Activated CD4-positive, alpha-beta T cell treated with anti-CD3 and anti-CD28 coated beads for 36 hours (primary cell): ENCODE data around the gene RAPGEF4. TPM values are rescaled to one million over a fixed set of nuclear protein-coding genes. Genes with fewer than 3 reads are reported as not detected.

Experiments used
- ATAC-seq: fragments of 200-7000 bp; cut with Tn5 transposase; one replicate; pipeline ENCODE4 v1.10.0; 2021; ENCODE audit warnings: mild to moderate bottlenecking, moderate library complexity
- CTCF ChIA-PET: fragments of 350-600 bp; sonication (Branson Sonifier 250); formaldehyde crosslinking; loops from one replicate; lab custom pipeline; 2021; ENCODE audit warnings: antibody characterized with exemption; lab: Charles Lee
- POLR2A ChIA-PET: fragments of 350-600 bp; sonication (Branson Sonifier 250); formaldehyde crosslinking; loops from one replicate; lab custom pipeline; 2021; ENCODE audit warnings: antibody characterized with exemption, inconsistent platforms; lab: Charles Lee
- DNase-seq: peaks from one replicate; pipeline ENCODE4 v3.0.0-alpha.2; 2020
- H3K27ac Mint-ChIP-seq: one replicate; pipeline ENCODE4 v1.8.0; 2021; ENCODE audit warnings: mixed read lengths
- H3K27me3 Mint-ChIP-seq: one replicate; pipeline ENCODE4 v1.8.0; 2021; ENCODE audit warnings: mixed read lengths
- H3K36me3 Mint-ChIP-seq: one replicate; pipeline ENCODE4 v1.8.0; 2021; ENCODE audit warnings: low read depth, mixed read lengths
- H3K4me1 Mint-ChIP-seq: one replicate; pipeline ENCODE4 v1.8.0; 2021; ENCODE audit warnings: mixed read lengths
- H3K4me3 Mint-ChIP-seq: one replicate; pipeline ENCODE4 v1.8.0; 2021; ENCODE audit warnings: mild to moderate bottlenecking, moderate library complexity, mixed read lengths
- H3K9me3 Mint-ChIP-seq: one replicate; pipeline ENCODE4 v1.8.0; 2021; ENCODE audit warnings: low read depth, mixed read lengths
- intact Hi-C, 2 experiments: fragments of 100-400 bp; cut with DNase I in 1 of 2; cut with micrococcal nuclease in 1 of 2; formaldehyde crosslinking; loops; one replicate each; pipeline versions ENCODE4 v1.14.2 to v1.15.1; 2022 to 2024; cut with DNase I, micrococcal nuclease
- total RNA-seq, 2 experiments: library from RNA; stranded (reverse); gene quantifications; one replicate each; pipeline ENCODE4 v1.2.3, GENCODE V29; 2021

RAPGEF4 gene
- total RNA-seq, 2 experiments from 2014 or later = 0.28 to 0.50 TPM

DNA sequence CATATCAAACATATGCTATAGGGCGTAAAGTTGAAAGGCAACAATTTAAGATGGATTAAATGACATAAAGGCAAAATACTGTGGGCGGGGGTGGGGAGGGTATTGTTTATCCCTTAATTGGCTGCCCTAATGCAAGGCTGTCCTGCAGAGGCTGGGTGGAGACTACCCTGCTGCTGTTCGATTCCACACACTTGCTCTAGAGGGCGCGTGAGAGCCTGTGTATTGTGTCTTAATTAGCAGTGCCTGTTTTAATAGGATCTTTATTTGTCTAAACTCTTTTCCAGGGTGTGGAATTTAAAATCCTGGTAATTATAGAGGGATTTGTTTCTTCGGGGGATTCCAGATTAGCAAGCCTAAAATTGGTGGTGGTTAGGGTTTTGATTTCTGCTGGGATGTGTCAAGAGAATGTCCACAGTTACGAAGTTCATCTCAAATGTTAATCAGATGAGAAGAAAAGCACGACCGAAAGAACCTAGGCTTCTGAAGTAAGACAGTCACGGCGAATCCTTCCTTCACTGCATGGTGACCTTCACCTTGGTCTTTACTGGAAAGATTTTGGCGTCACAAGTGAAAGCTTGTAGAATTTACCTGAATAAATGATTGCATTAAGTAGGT lies 236.5 kb downstream of the RAPGEF4 start:
- ChIA-PET POLR2A (no interaction called here), CTCF (interaction anchor here (0.6 to 2.4 kb wide), 12 partner anchors 14 to 247 kb away, joined by 3 to 10 read pairs (median 3); no protein-coding TSS in a partner anchor)
- peak; percentile 71 for DNase-seq
- H3K27ac Mint-ChIP-seq = no peak overlapping the region
- no peaks in the 10 kb centered on the region for H3K27me3 Mint-ChIP-seq
- peaks cover 34% of the 10 kb centered on the region for H3K4me1 Mint-ChIP-seq
- H3K4me3 Mint-ChIP-seq = no peak overlapping the region
- H3K9me3 Mint-ChIP-seq = no peaks in the 10 kb centered on the region
- ATAC-seq = peak; percentile 73
- intact Hi-C loops = loop anchor here in 1 of 2 experiments (2.0 to 5.0 kb wide), 2 partner anchors 180 to 239 kb away; no protein-coding TSS in a partner anchor
- H3K36me3 Mint-ChIP-seq = no peaks in the 10 kb centered on the region

DNA sequence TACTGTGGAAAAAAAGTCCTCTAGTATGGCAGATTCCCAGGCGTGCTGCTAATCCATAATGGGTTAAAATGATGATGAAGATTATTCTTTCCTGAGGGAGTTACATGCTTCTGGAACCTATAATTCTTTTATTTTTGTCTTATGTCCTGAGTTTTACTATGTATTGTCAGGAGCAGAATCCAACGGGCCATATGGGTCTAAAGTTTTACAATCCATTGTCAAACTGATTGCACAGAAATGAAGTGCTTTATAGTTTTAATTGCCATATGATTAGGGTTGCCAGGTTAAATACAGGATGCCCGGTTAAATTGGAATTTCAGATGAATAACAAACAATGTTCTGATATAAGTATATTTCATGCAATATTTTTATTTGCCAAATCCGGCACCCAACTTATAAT lies 239.1 kb downstream of the RAPGEF4 start:
- peaks cover 2% of the 10 kb centered on the region for H3K27me3 Mint-ChIP-seq
- ChIA-PET POLR2A (no interaction called here), CTCF (no interaction called here)
- intact Hi-C loops = loop anchor here in 1 of 2 experiments (5.0 kb wide), 1 partner anchor 178 kb away; no protein-coding TSS in a partner anchor
- DNase-seq (no peak), ATAC-seq (no peak)
- H3K27ac Mint-ChIP-seq = no peak overlapping the region
- H3K9me3 Mint-ChIP-seq = no peaks in the 10 kb centered on the region
- no peaks in the 10 kb centered on the region for H3K36me3 Mint-ChIP-seq
- peaks cover 31% of the 10 kb centered on the region for H3K4me1 Mint-ChIP-seq
- no peak overlapping the region for H3K4me3 Mint-ChIP-seq

DNA sequence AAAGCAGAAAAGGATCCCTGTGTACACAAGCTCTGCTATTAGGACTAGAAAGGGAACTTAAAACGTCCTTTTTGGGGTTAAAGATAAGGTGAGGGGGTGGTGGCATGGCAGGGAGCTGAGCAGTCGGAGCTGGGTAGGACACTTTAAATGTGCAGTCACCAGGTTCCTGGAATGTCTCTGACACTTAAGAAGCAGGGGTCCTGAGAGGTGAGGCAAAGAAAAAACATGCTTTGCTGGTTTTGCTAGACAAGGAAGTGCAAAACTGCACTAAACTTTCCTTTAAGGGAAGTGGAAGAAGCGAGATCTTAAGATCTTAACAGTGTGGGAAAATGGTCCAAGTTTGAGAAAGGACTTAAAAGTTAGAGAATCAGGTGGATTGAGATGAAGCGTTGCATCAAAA lies 240.5 kb downstream of the RAPGEF4 start:
- no peak for DNase-seq
- Mint-ChIP-seq H3K9me3 (no peaks in the 10 kb centered on the region), H3K4me1 (peaks cover 17% of the 10 kb centered on the region), H3K4me3 (no peak overlapping the region), H3K27ac (no peak overlapping the region), H3K27me3 (peaks cover 7% of the 10 kb centered on the region), H3K36me3 (no peaks in the 10 kb centered on the region)
- no peak for ATAC-seq
- POLR2A ChIA-PET = no interaction called here
- intact Hi-C loops = no loop called here
- CTCF ChIA-PET = interaction anchor here (0.6 to 1.3 kb wide), 3 partner anchors 10 to 204 kb away, joined by 3 read pairs; no protein-coding TSS in a partner anchor

DNA sequence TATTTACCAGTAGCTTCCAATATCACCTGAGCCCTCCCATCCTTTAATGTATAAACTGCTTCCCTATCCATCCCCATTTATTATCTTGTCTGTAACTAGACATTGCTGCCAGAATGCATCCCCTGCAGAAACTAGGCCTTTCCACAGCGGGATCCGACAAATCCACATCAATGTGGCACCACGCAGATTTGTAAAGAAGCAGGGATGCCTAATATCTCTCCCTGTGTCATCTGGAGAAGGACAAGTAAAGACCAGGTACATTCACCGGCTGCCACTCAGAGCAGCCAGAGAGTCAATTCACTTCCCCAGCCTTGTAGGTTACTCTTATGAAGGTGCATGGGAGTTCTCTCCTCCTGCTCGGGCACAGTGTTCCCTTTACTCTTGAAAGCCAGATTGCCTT lies 241.2 kb downstream of the RAPGEF4 start:
- Mint-ChIP-seq H3K36me3 (no peaks in the 10 kb centered on the region), H3K4me1 (peaks cover 10% of the 10 kb centered on the region), H3K4me3 (no peak overlapping the region), H3K27me3 (peaks cover 7% of the 10 kb centered on the region), H3K9me3 (no peaks in the 10 kb centered on the region), H3K27ac (no peak overlapping the region)
- intact Hi-C loops = no loop called here
- DNase-seq (no peak), ATAC-seq (no peak)
- ChIA-PET CTCF (interaction anchor here (1.3 kb wide), 1 partner anchor 25 kb away, joined by 3 read pairs; no protein-coding TSS in a partner anchor), POLR2A (no interaction called here)

DNA sequence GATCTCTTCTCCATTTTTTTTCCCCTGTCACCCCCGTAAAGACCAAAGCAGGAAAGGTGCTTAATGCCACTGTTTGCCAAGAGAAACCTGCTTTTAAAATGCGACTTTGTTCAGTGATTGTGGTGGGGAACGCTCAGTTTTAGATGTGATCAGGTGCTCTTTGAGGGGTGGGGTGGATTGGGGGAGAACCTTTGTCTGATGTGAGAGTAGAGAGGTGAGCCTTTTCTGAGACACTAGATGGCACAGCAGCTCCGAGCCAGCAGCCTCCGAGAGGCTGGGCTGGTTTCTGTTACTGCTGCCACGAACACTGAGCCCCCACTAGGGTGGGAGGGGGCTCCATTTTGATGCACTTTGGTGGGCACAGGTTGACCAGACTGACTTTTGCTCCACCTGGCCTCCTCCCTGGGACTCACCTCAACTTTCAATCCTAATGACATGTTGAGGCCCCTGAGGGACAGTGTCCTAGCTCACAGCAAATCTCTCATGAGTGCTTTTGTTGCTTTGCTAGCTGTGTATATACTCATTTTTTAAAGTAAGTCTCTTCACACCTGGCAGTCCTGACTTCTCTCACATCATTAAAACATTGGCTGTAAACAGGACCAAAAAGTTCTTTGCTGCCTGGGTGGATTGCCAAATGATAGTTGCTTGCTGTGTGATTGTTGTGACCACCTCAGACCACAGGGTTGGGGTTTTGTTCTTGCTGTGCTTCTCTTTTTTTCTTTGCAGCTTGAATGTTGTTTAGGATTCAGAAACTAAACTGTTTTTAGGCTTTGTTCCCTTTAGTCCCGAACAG lies 241.8 kb downstream of the RAPGEF4 start:
- Mint-ChIP-seq H3K36me3 (no peaks in the 10 kb centered on the region), H3K9me3 (no peaks in the 10 kb centered on the region), H3K4me3 (no peak overlapping the region), H3K27me3 (peaks cover 7% of the 10 kb centered on the region), H3K27ac (no peak overlapping the region), H3K4me1 (peaks cover 8% of the 10 kb centered on the region)
- DNase-seq (peak; percentile 10), ATAC-seq (peak; percentile 58)
- ChIA-PET CTCF (interaction anchor here (0.7 to 1.3 kb wide), 2 partner anchors 25 to 1556 kb away, joined by 3 to 4 read pairs; no protein-coding TSS in a partner anchor), POLR2A (no interaction called here)
- intact Hi-C loops = no loop called here

DNA sequence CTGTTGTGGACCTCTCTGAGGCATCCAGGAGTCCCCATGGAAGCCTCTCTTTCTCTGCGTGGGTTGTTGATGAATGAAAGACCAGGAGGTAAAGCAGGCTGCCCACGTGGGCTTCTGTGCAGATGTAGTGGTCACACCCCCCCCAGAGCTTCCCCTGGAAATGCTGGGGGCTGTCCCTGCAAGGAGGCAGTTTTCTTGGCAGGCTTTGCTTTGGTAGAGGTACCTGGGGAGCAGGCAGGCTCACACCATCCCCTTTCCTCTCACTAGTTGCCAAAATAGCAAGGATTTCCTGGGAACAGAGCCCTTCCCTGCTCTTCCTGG lies 242.4 kb downstream of the RAPGEF4 start:
- DNase-seq (peak; percentile 9), ATAC-seq (no peak)
- ChIA-PET POLR2A (no interaction called here), CTCF (interaction anchor here (0.7 kb wide), 1 partner anchor 1556 kb away, joined by 4 read pairs; no protein-coding TSS in a partner anchor)
- H3K4me3 Mint-ChIP-seq = no peak overlapping the region
- peaks cover 8% of the 10 kb centered on the region for H3K4me1 Mint-ChIP-seq
- H3K27me3 Mint-ChIP-seq = peaks cover 7% of the 10 kb centered on the region
- intact Hi-C loops = no loop called here
- no peak overlapping the region for H3K27ac Mint-ChIP-seq
- no peaks in the 10 kb centered on the region for H3K9me3 Mint-ChIP-seq
- H3K36me3 Mint-ChIP-seq = no peaks in the 10 kb centered on the region

DNA sequence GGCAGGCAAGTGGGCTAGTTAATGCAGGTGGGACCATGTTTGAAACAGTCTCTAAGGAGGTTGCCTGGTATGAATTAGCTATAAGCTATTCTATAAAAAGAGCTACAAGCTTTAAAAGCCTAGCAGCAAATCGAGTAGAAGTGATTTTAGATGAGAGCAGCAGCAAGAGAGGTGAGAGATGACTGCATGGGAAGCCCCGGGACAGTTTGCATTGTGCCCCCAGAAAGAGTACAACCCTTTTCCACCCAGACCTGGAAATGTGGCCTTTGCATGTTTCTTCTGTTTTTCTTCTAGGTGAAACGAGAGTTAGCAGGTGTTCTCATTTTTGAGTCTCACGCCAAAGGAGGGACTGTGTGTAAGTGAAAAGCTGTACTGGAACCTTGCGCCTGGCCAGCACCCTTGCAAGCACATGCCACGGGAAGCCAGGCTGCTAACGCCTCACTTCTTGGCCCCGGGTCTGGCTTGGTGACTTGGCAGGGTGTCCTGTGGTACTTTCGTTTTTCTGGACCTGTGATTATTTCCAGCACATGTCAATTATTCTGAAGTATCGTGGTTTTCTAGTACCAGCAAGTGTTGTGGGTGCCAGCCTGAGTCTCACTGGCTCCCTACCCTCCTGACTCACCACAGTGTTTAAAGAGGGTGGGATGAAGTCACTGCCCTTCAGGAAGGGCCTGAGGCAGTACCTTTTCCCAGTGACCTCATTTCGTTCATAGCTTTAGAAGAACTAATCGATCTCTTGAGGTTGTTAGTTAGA lies 249.7 kb downstream of the RAPGEF4 start:
- Mint-ChIP-seq H3K9me3 (no peaks in the 10 kb centered on the region), H3K27ac (peak overlapping the region; percentile 1), H3K4me3 (no peak overlapping the region), H3K36me3 (no peaks in the 10 kb centered on the region), H3K27me3 (peaks cover 5% of the 10 kb centered on the region), H3K4me1 (peaks cover 12% of the 10 kb centered on the region)
- peak; percentile 77 for ATAC-seq
- intact Hi-C loops = no loop called here
- ChIA-PET POLR2A (no interaction called here), CTCF (interaction anchor here (0.6 to 2.1 kb wide), 4 partner anchors 15 to 139 kb away, joined by 3 to 6 read pairs (median 3); no protein-coding TSS in a partner anchor)
- peak; percentile 23 for DNase-seq

DNA sequence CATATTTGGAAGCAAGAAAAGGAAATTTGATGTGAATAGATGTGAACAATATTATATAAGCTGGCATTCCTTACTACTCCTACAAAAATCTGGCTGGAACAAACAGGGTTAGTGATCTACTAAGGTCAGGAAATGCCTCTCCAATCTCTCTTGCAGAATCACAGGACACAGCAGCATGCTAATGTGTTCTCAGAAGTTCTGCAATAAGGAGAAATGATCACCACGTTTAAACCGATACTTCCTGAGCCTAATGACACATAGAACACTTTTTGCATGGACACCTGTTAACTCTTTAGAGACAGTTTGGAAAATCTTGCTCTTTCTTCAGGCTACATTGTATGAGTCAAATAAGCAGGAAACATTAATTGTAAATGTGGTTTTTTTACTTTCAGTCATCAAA lies 250.4 kb downstream of the RAPGEF4 start:
- ChIA-PET CTCF (interaction anchor here (2.1 kb wide), 1 partner anchor 16 kb away, joined by 6 read pairs; no protein-coding TSS in a partner anchor), POLR2A (no interaction called here)
- Mint-ChIP-seq H3K4me1 (peaks cover 12% of the 10 kb centered on the region), H3K27ac (peak overlapping the region; percentile 1), H3K27me3 (peaks cover 5% of the 10 kb centered on the region), H3K9me3 (no peaks in the 10 kb centered on the region), H3K4me3 (no peak overlapping the region), H3K36me3 (no peaks in the 10 kb centered on the region)
- ATAC-seq (peak; percentile 85), DNase-seq (no peak)
- intact Hi-C loops = loop anchor here in 1 of 2 experiments (1.0 kb wide), 1 partner anchor 16 kb away; no protein-coding TSS in a partner anchor

DNA sequence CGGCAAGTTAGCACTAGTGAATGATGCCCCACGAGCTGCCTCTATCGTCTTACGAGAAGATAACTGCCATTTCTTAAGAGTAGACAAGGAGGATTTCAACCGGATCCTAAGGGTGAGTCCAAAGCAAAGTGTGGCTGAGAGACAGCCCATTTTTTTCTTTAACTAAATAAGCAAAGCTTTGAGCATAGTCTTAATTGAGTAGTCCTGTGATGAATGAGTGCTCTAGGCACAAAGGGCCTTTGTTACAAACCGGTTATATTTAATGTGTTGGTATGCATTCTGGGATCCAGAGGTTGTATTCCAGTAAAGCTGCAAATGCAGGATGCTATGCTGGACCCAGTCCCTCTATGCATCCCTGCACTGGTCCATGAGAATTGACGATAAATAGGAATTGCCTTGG lies 253.1 kb downstream of the RAPGEF4 start:
- CTCF ChIA-PET = interaction anchor here (0.6 kb wide), 2 partner anchors 226 to 439 kb away, joined by 3 read pairs; no protein-coding TSS in a partner anchor
- no peaks in the 10 kb centered on the region for H3K36me3 Mint-ChIP-seq
- peaks cover 5% of the 10 kb centered on the region for H3K27me3 Mint-ChIP-seq
- no peak overlapping the region for H3K4me3 Mint-ChIP-seq
- no peak overlapping the region for H3K27ac Mint-ChIP-seq
- peaks cover 12% of the 10 kb centered on the region for H3K4me1 Mint-ChIP-seq
- H3K9me3 Mint-ChIP-seq = no peaks in the 10 kb centered on the region
- DNase-seq = no peak
- no peak for ATAC-seq
- POLR2A ChIA-PET = no interaction called here
- intact Hi-C loops = no loop called here

DNA sequence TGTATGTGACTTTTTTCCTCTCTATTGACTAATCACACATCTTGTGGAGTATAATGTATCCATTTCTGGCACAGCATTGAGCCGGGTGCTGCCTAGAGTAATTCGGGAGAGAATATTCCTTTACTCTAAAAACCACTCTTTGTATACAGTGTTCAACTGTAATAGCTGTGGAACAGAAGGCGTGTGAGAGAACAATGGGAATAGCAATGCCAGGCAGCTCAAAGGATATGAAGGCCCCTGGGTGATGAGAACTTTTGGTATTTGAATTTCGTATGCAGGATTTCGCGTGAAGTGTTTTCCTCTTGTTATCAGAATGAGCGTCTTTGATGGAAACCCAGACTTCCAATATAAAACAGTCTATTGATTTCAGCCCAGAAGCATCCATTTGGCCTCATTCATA lies 255.4 kb downstream of the RAPGEF4 start:
- DNase-seq = no peak
- H3K9me3 Mint-ChIP-seq = no peaks in the 10 kb centered on the region
- peaks cover 2% of the 10 kb centered on the region for H3K27me3 Mint-ChIP-seq
- H3K4me3 Mint-ChIP-seq = no peak overlapping the region
- H3K36me3 Mint-ChIP-seq = no peaks in the 10 kb centered on the region
- peaks cover 2% of the 10 kb centered on the region for H3K4me1 Mint-ChIP-seq
- no peak for ATAC-seq
- POLR2A ChIA-PET = no interaction called here
- H3K27ac Mint-ChIP-seq = no peak overlapping the region
- intact Hi-C loops = no loop called here
- CTCF ChIA-PET = interaction anchor here (0.5 to 1.3 kb wide), 4 partner anchors 11 to 136 kb away, joined by 3 to 4 read pairs (median 4); no protein-coding TSS in a partner anchor

DNA sequence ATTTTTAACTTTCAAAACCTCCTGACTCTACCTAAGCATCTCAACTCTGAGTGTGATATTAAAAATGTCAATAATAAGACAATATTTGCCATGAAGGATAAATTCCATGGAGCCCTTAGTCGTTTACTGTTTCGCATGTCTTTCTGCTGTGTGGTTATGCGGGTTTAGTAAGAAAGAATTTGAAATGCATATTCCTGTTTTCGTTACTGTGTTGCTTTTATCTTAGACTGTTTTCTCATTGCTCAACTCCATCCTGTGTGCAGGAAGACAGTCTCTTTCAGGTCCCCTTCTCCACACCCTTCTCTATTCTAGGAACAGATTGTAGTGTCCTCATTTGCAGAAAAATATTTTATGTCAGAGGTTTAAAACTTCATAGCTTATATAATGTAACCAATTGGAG lies 257.5 kb downstream of the RAPGEF4 start:
- no peak for DNase-seq
- Mint-ChIP-seq H3K4me1 (no peaks in the 10 kb centered on the region), H3K9me3 (no peaks in the 10 kb centered on the region), H3K27ac (no peak overlapping the region), H3K27me3 (peaks cover 4% of the 10 kb centered on the region), H3K36me3 (no peaks in the 10 kb centered on the region), H3K4me3 (no peak overlapping the region)
- intact Hi-C loops = no loop called here
- ChIA-PET CTCF (no interaction called here), POLR2A (no interaction called here)
- no peak for ATAC-seq
